ENCODE data around the gene STRC.
"Not testable (repeated sequence)": the region's sequence is repeated elsewhere in the genome, so short reads cannot be mapped to it uniquely, and the experiment has no call there.

Gene STRC

DNA sequence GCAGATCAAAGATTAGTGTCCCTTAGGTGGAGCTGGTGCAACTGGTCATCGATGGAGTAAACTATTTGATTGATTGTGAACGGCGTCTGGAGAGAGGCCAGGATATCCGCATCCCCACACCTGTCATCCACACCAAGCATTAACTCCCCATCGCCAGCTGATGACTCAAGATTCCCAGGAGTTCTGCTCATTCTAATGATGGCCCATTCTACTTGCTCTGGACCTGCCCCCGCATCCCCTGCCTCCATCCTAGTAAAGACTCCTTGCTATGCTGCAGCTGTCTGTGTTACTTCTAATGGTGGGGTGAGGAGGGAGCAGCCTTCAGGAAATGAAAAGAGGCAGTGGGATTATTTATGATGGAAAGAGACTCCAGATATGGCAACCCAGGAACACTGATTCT lies 19.5 kb downstream of the STRC start:
- not testable (repeated sequence) for H3K4me2 ChIP-seq, H4K20me1 ChIP-seq, H3K9ac ChIP-seq, H3K4me3 ChIP-seq, H3K4me1 ChIP-seq, H3K9me3 ChIP-seq, H3K27ac ChIP-seq, H3K27me3 ChIP-seq, H3K36me3 ChIP-seq

DNA sequence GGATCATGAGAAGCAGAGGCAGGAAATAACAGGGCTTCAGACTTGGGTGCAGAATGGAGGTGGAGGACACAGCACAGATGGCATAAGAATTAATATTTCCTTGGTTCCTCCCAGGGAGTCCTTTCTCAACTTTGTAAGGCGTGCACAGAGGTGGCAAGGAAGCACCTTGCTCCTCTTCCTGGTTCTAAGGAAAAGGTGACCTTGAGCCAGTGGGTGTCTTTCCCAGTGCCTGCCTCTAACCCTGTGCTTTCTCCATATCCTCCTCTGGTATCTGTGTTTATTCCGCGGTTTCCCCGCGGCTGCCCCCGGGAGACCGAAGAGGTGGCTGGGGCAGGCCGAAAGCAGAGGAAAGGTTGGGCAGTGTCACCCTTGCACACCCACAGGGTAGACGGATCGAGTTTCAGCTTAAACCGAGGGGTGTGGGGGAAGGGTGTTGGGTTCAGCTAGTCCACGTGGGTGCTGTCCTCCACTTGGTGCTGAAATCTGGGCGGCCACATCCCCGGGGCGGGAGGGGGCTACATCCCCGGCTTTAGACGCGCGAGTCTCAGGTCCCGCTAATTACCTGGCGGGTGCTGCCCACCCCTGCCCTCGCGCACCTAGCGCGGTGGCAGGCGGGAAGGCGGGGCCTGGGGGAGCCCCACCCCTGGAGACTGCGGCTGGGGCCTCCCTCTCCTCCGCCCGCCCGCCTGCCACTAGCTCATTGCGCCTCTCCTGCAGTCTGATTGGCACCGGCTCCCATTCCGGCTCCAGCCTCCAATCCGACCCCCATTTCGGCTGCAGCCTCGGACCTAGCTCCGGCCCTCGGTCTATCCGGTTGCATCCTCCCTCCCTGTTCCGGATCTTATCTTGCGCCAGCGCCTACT lies 25.0 kb downstream of the STRC start, which contains the start of gene CKMT1B:
Gene CKMT1B, plus strand, starts transcription at position 700 of the 863 bp plus-strand sequence. CDS start 192 bp downstream, outside the sequence.
- not testable (repeated sequence) for H3K4me2 ChIP-seq, H3K27ac ChIP-seq

DNA sequence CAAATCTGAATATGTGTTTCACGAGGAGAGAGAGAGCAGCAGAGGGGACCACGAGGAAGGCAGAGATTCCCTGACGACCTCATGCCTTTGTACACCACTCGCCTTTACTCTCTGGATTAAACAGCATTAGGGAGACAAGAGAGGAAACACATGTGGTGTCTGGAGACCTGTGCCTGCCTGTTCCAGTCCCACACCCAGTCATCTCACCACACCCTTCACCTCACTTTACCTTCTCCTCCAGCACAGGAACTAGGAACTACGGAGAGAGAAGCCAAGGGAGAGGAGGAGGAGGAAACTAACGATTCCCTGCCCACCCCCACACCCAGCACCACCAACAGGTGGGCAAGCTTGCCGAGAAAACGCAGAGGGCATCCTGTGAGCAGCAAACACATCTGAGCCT lies 25.8 kb downstream of the STRC start:
- not testable (repeated sequence) for H3K27me3 ChIP-seq, H3K9ac ChIP-seq, H3K27ac ChIP-seq, H3K4me1 ChIP-seq, H3K4me3 ChIP-seq, H3K9me3 ChIP-seq, H3K36me3 ChIP-seq, H3K4me2 ChIP-seq, H4K20me1 ChIP-seq

More for the DNA sequence above, 25.0 kb downstream of the STRC start, which contains the start of gene CKMT1B:
- H3K9me3 ChIP-seq, H3K36me3 ChIP-seq, H3K9ac ChIP-seq, H3K4me1 ChIP-seq, H4K20me1 ChIP-seq, H3K4me3 ChIP-seq, H3K27me3 ChIP-seq: not testable (repeated sequence)

DNA sequence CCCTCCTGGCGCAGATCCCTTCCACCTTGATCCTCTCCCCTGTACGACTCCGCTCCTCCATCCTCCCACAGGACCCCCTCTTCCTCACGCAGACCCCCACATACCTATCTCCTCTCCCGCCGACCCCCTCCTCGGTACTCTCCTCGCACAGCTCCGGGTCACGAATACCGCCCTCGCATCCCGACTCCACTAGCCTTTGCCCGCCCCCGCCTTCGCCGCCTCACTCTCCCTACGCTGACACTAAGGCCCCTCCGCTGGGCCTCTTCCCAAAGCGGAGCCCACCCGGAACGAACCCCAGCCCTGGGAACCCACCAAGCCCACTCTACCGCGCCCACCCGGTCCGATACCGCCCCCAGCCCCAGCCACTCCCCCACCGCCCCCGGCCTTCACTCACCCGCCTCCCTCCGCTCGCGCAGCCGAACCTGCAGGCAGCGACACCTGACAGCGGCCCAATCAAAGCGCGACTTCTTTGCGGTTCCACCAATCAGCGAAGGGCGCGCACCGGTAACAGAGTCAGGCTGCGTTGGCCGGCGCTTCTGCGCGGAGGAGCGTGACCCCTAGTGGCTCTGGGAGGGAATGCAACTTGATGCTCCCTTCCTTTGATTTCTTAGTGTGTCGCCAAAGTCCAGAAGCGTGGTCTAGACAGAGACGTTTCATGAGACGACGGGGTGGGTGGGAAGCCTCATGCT lies 28.7 kb downstream of the STRC start, which contains the start of gene PPIP5K1:
Gene PPIP5K1, minus strand, starts transcription at position 431 of the 689 bp plus-strand sequence. CDS start 5,704 bp downstream, outside the sequence.
- not testable (repeated sequence) for H3K27ac ChIP-seq, H3K4me1 ChIP-seq, H3K9me3 ChIP-seq

DNA sequence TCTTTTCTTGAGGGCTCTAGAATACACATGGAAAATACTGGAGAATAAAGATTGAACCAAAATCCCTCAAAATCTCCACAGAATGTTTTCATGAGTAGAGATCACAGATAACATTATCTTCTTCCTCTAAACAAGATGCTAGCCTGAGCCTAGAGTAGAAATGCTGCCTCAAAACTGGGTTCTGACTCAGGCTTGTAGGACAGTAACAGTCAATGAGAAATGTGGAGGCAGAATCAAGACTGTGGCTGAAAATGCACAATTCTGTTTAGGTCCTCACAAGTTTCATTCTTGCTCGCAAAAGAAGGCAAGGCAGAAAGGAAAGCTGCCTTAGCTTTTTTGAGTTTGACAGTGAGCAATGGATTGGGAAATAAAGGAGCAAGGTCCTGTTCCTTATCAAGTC lies 44.0 kb downstream of the STRC start:
- H3K36me3 ChIP-seq, H3K27me3 ChIP-seq, H4K20me1 ChIP-seq, H3K9me3 ChIP-seq, H3K4me3 ChIP-seq, H3K27ac ChIP-seq, H3K4me2 ChIP-seq, H3K4me1 ChIP-seq, H3K9ac ChIP-seq: not testable (repeated sequence)

More for the DNA sequence above, 28.7 kb downstream of the STRC start, which contains the start of gene PPIP5K1:
- H3K36me3 ChIP-seq, H3K9ac ChIP-seq, H3K4me2 ChIP-seq, H3K27me3 ChIP-seq, H4K20me1 ChIP-seq, H3K4me3 ChIP-seq: not testable (repeated sequence)

DNA sequence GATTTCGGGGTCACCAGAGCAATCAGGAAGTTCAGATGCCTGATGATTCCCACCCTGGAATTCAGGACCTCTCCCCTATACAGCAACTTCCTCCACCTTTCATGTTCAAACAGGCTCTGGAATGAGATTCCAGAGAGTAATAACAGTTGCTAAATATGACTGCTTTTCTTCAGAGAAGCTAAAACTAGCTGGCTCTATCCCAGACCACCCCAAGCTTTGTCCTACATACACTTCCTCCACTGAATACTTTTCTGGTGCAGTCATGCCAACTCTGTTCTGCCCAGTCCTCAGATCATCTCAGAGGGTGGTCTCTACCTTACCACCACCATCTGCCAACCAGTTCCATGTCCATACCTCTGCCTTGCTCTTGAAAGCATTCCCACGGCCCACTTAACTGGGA lies 52.0 kb downstream of the STRC start:
- H3K9me3 ChIP-seq, H4K20me1 ChIP-seq, H3K4me3 ChIP-seq, H3K4me2 ChIP-seq, H3K36me3 ChIP-seq, H3K4me1 ChIP-seq, H3K27ac ChIP-seq, H3K27me3 ChIP-seq, H3K9ac ChIP-seq: not testable (repeated sequence)

DNA sequence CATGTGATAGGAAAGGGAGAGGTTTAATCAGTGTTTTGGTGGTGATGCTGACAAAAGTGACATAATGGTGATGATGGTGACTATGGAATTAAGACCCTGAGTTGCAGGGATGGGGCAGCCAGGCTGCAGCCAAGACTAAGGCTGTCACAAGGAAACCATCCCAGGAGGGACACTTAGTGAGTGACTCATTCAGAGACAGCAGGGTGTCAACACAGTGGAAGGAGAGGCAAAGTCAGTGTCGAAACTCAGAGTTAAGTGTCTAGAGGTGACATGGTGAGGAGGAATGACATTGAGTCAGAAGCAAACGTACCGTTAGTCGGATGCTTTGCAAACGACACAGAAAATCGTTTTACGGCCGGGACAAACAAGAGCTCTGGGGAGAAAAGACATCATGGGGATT lies 54.8 kb downstream of the STRC start:
- H3K9me3 ChIP-seq, H3K27me3 ChIP-seq, H4K20me1 ChIP-seq, H3K4me2 ChIP-seq, H3K27ac ChIP-seq, H3K9ac ChIP-seq, H3K4me3 ChIP-seq, H3K4me1 ChIP-seq, H3K36me3 ChIP-seq: not testable (repeated sequence)

DNA sequence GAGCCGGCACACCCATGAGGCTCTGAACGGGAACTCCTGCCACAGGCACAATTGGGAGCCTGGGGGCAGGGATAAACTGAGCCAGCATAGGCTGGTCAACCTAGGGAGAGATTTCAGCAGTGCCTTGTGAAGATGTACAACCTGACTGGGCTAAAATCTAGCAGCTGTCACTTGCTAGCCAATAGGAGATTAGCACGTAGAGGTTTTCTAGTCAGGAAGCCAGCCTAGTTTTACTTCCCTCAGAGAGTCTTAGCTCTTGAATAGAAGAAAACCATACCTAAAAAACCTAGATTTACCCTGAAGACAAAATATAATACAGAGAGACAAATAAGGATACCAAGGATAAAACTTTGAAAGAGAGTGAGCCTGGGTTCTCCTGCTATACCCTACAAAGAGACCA lies 55.8 kb downstream of the STRC start:
- H3K4me3 ChIP-seq, H3K9me3 ChIP-seq, H3K4me2 ChIP-seq, H4K20me1 ChIP-seq, H3K4me1 ChIP-seq, H3K9ac ChIP-seq, H3K27me3 ChIP-seq, H3K27ac ChIP-seq: not testable (repeated sequence)
- peaks cover 16% of the 10 kb centered on the region for H3K36me3 ChIP-seq

DNA sequence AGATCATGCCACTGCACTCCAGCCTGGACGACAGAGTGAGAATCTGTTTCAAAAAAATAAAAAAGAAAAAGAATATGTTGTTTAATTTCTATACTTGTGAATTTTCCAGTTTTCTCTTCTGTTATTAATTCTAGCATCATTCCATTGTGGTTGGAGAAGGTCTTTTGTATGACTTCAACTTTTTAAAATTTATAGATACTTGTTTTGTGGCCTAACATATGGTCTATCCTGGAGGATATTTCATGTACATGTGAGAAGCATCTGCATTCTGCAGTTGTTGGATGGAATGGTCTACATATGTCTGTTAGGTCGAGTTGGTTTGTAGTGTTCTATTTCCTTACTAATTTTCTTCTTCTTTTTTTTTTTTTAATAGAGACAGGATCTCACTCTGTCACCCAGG lies 65.6 kb downstream of the STRC start:
- no peak overlapping the region for H3K4me2 ChIP-seq
- TF ChIP-seq Cebpa-rat (IDR thresholded peaks at IDR 0.05) = no peak
- H3K9me3 ChIP-seq = peaks cover 7% of the 10 kb centered on the region
- H3K27ac ChIP-seq = no peak overlapping the region
- H3K9ac ChIP-seq = no peak overlapping the region
- H3K4me3 ChIP-seq = no peak overlapping the region
- no peaks in the 10 kb centered on the region for H4K20me1 ChIP-seq
- peaks cover 80% of the 10 kb centered on the region for H3K36me3 ChIP-seq
- H3K27me3 ChIP-seq = no peaks in the 10 kb centered on the region
- no peaks in the 10 kb centered on the region for H3K4me1 ChIP-seq

DNA sequence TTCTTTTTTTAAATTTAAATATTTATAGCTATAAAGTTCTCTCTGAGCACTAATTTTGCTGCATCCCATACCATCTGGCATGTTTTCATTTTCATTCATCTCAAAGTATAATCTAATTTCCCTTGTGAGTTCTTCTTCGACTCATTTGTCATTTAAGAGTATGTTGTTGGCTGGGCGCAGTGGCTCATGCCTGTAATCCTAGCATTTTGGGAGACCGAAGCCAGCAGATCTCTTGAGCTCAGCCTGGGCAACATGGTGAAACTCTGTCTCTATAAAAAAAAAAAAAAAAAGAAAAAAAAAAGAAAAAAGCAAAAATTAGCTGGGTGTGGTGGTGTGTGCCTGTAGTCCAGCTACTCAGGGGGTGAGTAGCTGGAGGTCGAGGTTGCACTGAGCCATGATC lies 66.3 kb downstream of the STRC start:
- H3K9me3 ChIP-seq = peaks cover 14% of the 10 kb centered on the region
- no peaks in the 10 kb centered on the region for H3K4me1 ChIP-seq
- H4K20me1 ChIP-seq = no peaks in the 10 kb centered on the region
- TF ChIP-seq Cebpa-rat (IDR thresholded peaks at IDR 0.05) = no peak
- no peak overlapping the region for H3K9ac ChIP-seq
- peaks cover 79% of the 10 kb centered on the region for H3K36me3 ChIP-seq
- H3K4me2 ChIP-seq = no peak overlapping the region
- no peak overlapping the region for H3K4me3 ChIP-seq
- H3K27ac ChIP-seq = no peak overlapping the region
- no peaks in the 10 kb centered on the region for H3K27me3 ChIP-seq

Data from BLaER1 (cell line).